Measurements from ENCODE around the gene ZDHHC13. TPM values are rescaled to one million over a fixed set of nuclear protein-coding genes. Genes with fewer than 3 reads are reported as not detected.

The ZDHHC13 gene
- total and polyA plus RNA-seq, 10 of the 15 experiments (the other 5 are each of a cell fraction or from before 2014, with no cell fraction given), result 8.5 to 34.2 (median 20.4) TPM

DNA sequence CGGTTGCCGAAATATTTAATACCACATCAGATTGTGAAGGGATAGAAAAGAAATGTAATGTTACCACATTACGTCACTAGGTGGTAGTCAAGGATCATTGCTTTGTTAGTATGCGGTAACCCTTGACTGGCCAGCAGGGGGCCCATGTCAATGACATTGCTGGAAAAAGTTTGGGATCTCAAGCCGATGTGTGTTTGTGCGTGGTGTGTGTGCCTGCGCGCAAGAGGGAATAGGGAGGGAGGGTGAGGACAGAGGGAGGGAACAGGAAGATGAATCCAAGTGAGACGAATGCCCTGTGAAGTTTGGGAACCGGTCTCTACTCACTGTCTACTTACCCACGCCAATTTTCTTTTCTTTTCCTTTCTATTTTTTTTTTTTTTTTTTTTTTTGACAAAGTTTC, 45.7 kb upstream of the ZDHHC13 start (continued):
- TF ChIP-seq, protein P1, sequence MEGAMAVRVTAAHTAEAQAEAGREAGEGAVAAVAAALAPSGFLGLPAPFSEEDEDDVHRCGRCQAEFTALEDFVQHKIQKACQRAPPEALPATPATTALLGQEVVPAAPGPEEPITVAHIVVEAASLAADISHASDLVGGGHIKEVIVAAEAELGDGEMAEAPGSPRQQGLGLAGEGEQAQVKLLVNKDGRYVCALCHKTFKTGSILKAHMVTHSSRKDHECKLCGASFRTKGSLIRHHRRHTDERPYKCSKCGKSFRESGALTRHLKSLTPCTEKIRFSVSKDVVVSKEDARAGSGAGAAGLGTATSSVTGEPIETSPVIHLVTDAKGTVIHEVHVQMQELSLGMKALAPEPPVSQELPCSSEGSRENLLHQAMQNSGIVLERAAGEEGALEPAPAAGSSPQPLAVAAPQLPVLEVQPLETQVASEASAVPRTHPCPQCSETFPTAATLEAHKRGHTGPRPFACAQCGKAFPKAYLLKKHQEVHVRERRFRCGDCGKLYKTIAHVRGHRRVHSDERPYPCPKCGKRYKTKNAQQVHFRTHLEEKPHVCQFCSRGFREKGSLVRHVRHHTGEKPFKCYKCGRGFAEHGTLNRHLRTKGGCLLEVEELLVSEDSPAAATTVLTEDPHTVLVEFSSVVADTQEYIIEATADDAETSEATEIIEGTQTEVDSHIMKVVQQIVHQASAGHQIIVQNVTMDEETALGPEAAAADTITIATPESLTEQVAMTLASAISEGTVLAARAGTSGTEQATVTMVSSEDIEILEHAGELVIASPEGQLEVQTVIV (IDR thresholded peaks at IDR 0.05; ENCODE audit: borderline replicate concordance, partially characterized antibody), result no peak
- TF ChIP-seq RCOR1 (conservative IDR thresholded peaks at IDR 0.05; ENCODE audit: low read depth, low read length) (no peak), SMC3 (IDR thresholded peaks at IDR 0.05; ENCODE audit: borderline replicate concordance, low read length) (peak; percentile 81), IKZF1 (conservative IDR thresholded peaks at IDR 0.05) (peak; percentile 66), RB1 (IDR thresholded peaks at IDR 0.05; ENCODE audit: borderline replicate concordance) (no peak), RUNX3 (IDR thresholded peaks at IDR 0.05; ENCODE audit: low read length) (peak; percentile 90), POU2F2 (IDR thresholded peaks at IDR 0.05; ENCODE audit: borderline replicate concordance, low read depth, low read length) (peak; percentile 57; the same call in 1 of the 3 replicates), RELA (IDR thresholded peaks at IDR 0.05; ENCODE audit: borderline replicate concordance, partially characterized antibody) (peak; percentile 38), ATF7 (IDR thresholded peaks at IDR 0.05; ENCODE audit: low read depth) (peak; percentile 98), NBN (IDR thresholded peaks at IDR 0.05) (peak; percentile 60; the same call in 1 of the 2 replicates), RAD21 (IDR thresholded peaks at IDR 0.05; ENCODE audit: insufficient read depth, low read depth, low read length) (peak; percentile 85), SMARCA5 (IDR thresholded peaks at IDR 0.05) (peak; percentile 65; the same call in 1 of the 2 replicates)
- TF ChIP-seq, protein P2, sequence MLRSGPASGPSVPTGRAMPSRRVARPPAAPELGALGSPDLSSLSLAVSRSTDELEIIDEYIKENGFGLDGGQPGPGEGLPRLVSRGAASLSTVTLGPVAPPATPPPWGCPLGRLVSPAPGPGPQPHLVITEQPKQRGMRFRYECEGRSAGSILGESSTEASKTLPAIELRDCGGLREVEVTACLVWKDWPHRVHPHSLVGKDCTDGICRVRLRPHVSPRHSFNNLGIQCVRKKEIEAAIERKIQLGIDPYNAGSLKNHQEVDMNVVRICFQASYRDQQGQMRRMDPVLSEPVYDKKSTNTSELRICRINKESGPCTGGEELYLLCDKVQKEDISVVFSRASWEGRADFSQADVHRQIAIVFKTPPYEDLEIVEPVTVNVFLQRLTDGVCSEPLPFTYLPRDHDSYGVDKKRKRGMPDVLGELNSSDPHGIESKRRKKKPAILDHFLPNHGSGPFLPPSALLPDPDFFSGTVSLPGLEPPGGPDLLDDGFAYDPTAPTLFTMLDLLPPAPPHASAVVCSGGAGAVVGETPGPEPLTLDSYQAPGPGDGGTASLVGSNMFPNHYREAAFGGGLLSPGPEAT (IDR thresholded peaks at IDR 0.05; ENCODE audit: low read depth), result 0 out of 2 replicates have a peak, but pooled peaks have one; percentile 19
